NCI-H1105 treated with DMSO at 0.1 percent for 48 hours (cell line): Measurements from ENCODE around the gene RNASEH2C.
"Not testable (repeated sequence)": the region's sequence is repeated elsewhere in the genome, so short reads cannot be mapped to it uniquely, and the experiment has no call there.

ENCODE experiments used
- DNase-seq: peaks from one replicate; lab custom pipeline; 2025; lab: John Stamatoyannopoulos, UW

The RNASEH2C gene

GRCh38 chr11:65683480-65683879 lies 37.1 kb downstream of the RNASEH2C start:
- DNase-seq = not testable (repeated sequence)

GRCh38 chr11:65680192-65680743 lies 40.3 kb downstream of the RNASEH2C start:
- no peak for DNase-seq

GRCh38 chr11:65672982-65673381 lies 47.6 kb downstream of the RNASEH2C start:
- no peak for DNase-seq

GRCh38 chr11:65672180-65672860 lies 48.3 kb downstream of the RNASEH2C start:
- DNase-seq = no peak
